Epidermal melanocyte (primary cell): Measurements from ENCODE around the gene NPPC.
"Not testable (repeated sequence)": the region's sequence is repeated elsewhere in the genome, so short reads cannot be mapped to it uniquely, and the experiment has no call there.

ENCODE experiments used
- DNase-seq: peaks from one replicate; pipeline ENCODE4 v3.0.0; 2011; ENCODE audit warnings: low spot score; ENCODE audit not compliant: insufficient read length

Gene NPPC

GRCh38 chr2:231887756-231888155, 38.4 kb downstream of the NPPC start:
- no peak for DNase-seq

- DNase-seq, result no peak
Measured at GRCh38 chr2:231886071-231886681, 40.0 kb downstream of the NPPC start.

- DNase-seq, result no peak
Measured at GRCh38 chr2:231884438-231885140, 41.6 kb downstream of the NPPC start.

GRCh38 chr2:231883468-231883881, 42.7 kb downstream of the NPPC start:
- no peak for DNase-seq

- DNase-seq, result no peak
Measured at GRCh38 chr2:231882646-231883045, 43.5 kb downstream of the NPPC start.

- not testable (repeated sequence) for DNase-seq
Measured at GRCh38 chr2:231880371-231880770, 45.8 kb downstream of the NPPC start.

GRCh38 chr2:231879216-231879615, 47.0 kb downstream of the NPPC start:
- DNase-seq, result no peak

GRCh38 chr2:231877533-231878456, 48.4 kb downstream of the NPPC start:
- DNase-seq, result no peak

- DNase-seq, result no peak
Measured at GRCh38 chr2:231874944-231875343, 51.3 kb downstream of the NPPC start.
